Renal pelvis (tissue), 4 donors: Measurements from ENCODE around the gene URB1. TPM values are rescaled to one million over a fixed set of nuclear protein-coding genes. Genes with fewer than 3 reads are reported as not detected.
"Not testable (repeated sequence)": the region's sequence is repeated elsewhere in the genome, so short reads cannot be mapped to it uniquely, and the experiment has no call there.

ENCODE experiments used
- DNase-seq: peaks from one replicate; pipeline ENCODE4 v3.0.0-alpha.2; 2013
- polyA plus RNA-seq, 3 donors: library from polyadenylated mRNA; unstranded; fragments of 120-200 nt; gene quantifications; one replicate each; pipeline ENCODE4 v1.2.1, GENCODE V29; 2013; ENCODE audit not compliant: insufficient read length in 3 of 3

The URB1 gene
- polyA plus RNA-seq, 3 donors, result 11.8 to 15.3 (median 15.1) TPM

- DNase-seq, result peak; percentile 9
Observed at GRCh38 chr21:32412162-32413014, 19.6 kb upstream of the URB1 start, which contains the start of gene EVA1C. Gene EVA1C (plus strand): TSS chr21:32412706. CDS start chr21:32412854, 148 bp downstream.

GRCh38 chr21:32411350-32412161 lies 18.7 kb upstream of the URB1 start:
- DNase-seq, result peak; percentile 16

- no peak for DNase-seq
Observed at GRCh38 chr21:32410916-32411315, 18.1 kb upstream of the URB1 start.

GRCh38 chr21:32410291-32410690 lies 17.5 kb upstream of the URB1 start:
- DNase-seq, result no peak

GRCh38 chr21:32406405-32406804 lies 13.6 kb upstream of the URB1 start:
- DNase-seq, result no peak

GRCh38 chr21:32403201-32403777 lies 10.5 kb upstream of the URB1 start:
- peak; percentile 78 for DNase-seq

GRCh38 chr21:32393677-32394001 lies 827 bp upstream of the URB1 start:
- DNase-seq, result no peak

GRCh38 chr21:32392299-32392879 lies 423 bp downstream of the URB1 start:
- no peak for DNase-seq

GRCh38 chr21:32391755-32392154 lies 1.1 kb downstream of the URB1 start:
- no peak for DNase-seq

- DNase-seq, result not testable (repeated sequence)
Observed at GRCh38 chr21:32390537-32391224, 2.1 kb downstream of the URB1 start.

GRCh38 chr21:32389337-32390015 lies 3.3 kb downstream of the URB1 start:
- no peak for DNase-seq

- DNase-seq, result no peak
Observed at GRCh38 chr21:32388306-32388705, 4.5 kb downstream of the URB1 start.

- DNase-seq, result no peak
Observed at GRCh38 chr21:32387151-32387550, 5.7 kb downstream of the URB1 start.

GRCh38 chr21:32386195-32386870 lies 6.5 kb downstream of the URB1 start:
- DNase-seq, result no peak

- no peak for DNase-seq
Observed at GRCh38 chr21:32383812-32384211, 9.0 kb downstream of the URB1 start.

- no peak for DNase-seq
Observed at GRCh38 chr21:32382108-32382644, 10.6 kb downstream of the URB1 start.

GRCh38 chr21:32381571-32381970 lies 11.2 kb downstream of the URB1 start:
- DNase-seq, result no peak

- DNase-seq, result no peak
Observed at GRCh38 chr21:32380940-32381339, 11.9 kb downstream of the URB1 start.

- no peak for DNase-seq
Observed at GRCh38 chr21:32378956-32379355, 13.9 kb downstream of the URB1 start.

- DNase-seq, result no peak
Observed at GRCh38 chr21:32377991-32378390, 14.8 kb downstream of the URB1 start.
